Activated CD8-positive, alpha-beta memory T cell treated with anti-CD3 and anti-CD28 coated beads for 48 hours (primary cell): ENCODE results near the gene MLST8.
A peak's percentile ranks its signal among the peaks of the same experiment; 100 is the strongest.

ENCODE experiments used
- DNase-seq, 3 experiments: peaks; one replicate each; pipeline ENCODE4 v3.0.0-alpha.2; 2020; ENCODE audit warnings: low read depth in 2 of 3, low spot score in 2 of 3

MLST8 gene

DNA sequence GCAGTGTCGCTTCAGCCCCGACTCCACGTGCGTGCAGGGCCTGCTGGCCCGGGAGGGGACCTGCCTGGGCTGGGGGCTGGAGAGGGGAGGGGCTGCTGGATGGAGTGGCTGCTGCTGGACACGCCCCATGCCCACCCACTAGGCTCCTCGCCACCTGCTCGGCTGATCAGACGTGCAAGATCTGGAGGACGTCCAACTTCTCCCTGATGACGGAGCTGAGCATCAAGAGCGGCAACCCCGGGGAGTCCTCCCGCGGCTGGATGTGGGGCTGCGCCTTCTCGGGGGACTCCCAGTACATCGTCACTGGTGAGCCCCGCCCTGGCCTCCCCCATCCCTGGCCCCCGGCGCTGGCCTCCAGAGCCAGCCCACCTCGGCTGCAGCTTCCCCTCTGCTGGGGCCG is 3.1 kb downstream of the MLST8 start:
- DNase-seq, result no peak

DNA sequence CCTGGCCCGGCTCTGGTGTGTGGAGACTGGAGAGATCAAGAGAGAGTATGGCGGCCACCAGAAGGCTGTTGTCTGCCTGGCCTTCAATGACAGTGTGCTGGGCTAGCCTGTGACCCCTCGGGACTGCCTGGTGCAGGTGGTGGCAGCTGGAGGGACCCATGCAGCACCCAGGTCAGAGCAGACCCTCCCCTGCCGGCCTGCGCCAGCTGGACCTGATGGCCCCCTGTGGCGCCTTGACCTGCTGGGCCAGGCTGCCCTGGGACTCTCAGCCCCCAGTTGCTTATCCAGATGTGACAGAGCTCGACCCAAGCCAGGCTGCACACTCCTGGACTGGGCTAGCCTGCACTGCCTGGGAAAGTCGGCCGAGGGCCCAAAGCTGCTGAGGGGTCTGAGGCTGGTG is 3.5 kb downstream of the MLST8 start:
- DNase-seq, result no peak

DNA sequence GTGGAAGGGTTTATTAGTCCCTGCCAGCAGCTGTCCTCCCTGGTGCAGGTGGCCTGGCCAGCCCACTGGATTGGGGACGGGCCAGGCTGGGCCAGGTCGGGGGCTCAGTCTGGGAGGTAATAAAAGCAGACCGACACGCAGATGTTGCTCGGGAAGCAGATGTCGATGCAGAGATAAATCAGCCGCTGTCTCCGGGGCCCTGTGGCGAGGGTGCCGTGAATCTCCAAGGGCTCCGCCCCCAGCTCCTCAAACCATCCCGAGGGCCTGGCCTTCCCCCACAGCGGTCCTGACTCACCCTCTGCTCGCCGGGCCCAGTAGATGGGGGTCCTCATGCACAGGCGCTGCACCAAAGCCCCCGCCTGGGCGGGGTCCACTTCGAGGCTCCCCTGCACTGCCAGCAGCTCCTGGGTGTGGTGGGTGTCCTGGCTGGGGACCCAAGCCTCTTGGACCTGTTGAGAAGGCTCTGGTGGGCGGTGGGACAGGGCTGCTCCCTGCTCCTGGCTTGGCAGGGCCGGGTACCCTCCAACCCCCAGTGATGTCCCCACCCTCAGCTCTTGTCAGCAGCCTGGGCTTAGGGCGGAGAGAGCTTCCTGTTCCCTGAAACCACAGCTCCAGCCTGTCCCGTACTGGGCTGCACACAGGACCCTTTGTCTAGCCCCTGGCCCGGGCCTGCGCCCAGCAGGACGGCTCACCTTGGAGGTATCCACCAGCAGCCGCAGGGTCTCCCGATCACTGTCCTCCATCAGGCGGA is 4.2 kb downstream of the MLST8 start:
- DNase-seq, result no peak

DNA sequence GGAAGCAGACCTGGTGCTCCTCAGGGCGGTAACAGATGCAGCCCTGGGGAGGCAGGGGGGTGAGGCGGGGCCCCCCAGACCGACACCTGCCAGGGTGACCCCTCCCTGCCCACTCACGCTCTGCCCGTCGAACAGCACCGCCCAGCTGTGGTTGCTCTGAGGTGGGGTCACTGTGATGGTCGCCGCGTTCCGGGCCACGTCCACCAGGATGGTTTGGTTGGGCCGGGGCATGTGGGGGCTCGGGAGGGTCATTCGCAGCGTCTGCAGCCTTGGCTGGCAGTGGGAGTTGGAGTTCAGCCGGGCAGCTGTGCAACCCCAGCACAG is 4.7 kb downstream of the MLST8 start:
- DNase-seq, result no peak

DNA sequence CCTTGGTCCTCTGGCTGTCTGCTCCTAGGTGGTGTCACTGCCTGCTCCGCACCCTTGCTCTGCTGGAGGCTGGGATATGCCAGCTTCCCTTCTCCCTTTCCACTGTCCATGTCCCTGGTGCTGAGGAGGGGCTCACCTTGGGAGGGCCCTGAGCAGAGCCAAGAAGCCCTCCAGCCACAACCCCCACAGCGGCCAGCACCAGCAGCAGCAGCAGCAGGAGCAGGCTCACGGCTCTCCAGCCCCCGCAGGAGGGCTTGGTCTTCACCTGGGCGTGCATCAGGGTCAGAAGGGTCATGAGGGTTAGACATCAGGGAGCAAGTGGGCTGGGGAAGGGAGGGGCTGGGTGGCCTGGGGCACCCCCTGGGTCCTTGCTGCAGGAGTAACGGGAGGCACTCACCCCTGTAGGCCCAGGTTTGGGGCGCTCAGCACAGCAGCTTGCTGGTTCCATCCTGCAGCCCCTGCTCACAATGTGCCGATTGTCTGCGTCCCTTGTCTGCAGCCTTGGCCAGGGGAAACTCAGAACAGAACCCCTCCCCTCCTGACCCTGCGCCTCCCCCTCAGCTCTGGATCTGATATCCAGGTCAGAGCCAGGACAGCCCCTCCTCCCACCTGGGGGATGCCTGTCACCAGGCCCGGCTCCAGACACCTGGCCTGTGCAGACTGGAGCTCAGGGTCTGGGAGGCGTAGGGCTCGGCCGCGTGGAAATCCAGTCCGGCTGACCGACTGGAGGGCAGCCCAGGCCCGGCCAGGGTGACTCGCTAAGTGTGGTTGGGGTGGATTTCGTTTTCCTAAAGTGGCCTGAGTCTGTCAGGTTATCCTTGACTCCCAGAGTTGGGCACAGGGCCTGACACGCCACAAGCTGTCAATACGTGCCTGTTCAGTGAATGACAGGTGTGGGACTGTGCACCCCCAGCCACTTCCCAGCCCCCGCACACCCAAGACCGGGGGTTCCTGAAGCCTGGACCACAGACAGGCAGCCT is 5.4 kb downstream of the MLST8 start, which contains the start of gene BRICD5:
TSS of gene BRICD5 (minus strand) at position 478 of the 980 bp plus-strand sequence. CDS start at position 448, 30 bp downstream.
- no peak for DNase-seq

DNA sequence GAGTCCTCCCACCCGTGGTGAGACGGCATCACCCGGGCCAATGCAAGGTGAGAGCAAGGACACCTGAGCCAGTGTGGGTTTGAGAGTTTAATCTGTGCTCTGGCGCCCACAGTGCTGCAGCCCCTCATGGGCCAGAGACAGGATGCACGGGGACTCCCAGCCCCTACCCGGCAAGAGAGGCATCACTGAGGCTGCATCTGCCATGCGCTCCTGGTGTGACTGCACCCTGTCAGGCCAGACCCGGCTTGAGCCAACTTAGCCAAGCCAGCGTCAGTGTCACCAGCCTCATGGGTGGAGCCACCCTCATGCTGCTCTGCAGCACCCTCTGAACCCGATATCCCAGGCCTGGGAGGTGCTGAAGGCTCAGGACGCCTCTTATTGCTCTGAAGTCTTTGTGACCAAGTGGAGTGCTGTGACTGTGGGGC is 6.7 kb downstream of the MLST8 start:
- DNase-seq, result no peak

DNA sequence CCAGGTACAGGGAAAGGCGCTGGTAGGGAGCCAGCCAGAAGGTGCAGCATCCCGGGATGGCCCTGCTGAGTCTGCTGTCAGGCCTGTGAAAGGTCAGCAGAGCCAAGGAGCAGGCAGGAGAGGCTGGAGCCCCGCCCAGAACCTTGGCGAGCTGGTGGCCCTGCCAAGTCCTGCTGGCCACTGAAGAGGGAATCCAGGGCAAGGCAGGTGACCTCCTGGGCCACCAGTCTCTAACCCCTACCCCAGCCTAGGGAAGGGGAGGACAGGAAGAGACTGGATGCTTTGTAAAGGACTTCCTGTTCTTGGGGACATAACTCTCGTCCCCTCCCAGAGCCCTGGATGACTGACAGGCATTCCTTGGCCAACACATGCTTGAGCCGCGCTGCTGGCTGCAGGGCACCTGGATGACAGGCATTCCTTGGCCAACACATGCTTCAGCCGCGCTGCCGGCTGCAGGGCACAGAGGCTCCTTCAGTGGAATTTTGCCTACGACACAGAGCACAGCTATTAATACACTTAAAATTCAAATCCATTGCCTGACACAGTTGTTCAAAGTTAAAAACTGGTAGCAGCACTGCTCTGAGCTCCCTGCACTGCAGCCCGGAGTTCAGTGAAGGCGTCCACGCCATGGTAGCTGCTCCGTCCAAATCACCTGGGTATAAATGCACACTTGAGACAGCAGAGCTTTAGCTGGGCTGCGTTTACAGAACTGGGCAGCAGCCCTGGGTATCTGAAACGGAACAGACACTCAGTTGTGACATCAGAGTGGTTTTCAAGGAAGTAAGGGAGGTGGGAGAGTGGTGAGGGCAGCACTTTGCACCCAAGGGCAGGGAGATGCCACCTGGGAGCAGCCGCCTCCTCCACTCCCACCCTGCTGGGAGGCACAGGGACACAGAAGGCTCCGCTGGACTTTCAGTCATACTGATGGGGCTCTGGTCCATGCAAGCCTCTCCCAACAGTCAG is 7.4 kb downstream of the MLST8 start:
- no peak for DNase-seq

DNA sequence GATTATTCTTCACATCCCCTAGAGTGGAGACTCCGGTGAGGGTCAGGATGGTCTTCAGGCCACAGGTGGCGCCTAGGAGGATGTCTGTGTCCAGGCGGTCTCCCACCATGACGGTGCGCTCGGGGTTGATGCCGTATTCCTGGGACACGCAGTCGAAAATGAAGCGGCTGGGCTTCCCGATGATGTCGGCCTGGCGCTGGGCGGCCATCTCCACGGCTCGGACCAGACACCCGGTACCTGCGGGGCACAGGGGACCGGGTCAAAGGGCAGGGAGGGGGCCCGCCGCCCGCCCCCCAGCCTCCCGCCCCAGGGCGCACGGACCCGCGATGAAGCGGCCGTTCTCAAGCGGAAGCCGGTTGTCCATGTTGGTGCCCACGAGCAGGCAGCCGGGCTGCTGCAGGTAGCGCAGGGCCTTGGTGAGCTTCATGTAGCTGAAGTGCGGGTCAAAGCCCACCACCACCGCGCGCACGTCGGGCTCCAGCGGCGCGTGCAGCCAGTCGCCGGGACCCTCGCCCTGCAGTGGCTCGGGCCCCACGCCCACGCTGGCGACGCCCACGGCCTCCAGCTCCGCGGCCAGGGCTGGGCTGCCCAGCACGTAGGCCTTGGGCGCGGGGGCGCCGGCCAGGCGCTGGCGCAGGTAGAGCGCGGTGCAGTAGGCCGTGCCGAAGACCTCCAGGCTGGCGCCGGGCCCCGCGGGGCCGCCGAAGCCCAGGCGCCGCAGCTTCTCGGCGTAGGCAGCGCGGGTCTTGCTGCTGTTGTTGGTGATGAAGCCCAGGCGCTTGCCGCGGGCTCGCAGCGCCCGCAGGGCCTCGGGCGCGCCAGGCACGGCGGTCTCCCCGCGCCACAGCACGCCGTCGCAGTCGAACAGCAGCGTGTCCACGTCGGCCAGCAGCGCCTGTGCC is 8.8 kb downstream of the MLST8 start:
- no peak for DNase-seq

DNA sequence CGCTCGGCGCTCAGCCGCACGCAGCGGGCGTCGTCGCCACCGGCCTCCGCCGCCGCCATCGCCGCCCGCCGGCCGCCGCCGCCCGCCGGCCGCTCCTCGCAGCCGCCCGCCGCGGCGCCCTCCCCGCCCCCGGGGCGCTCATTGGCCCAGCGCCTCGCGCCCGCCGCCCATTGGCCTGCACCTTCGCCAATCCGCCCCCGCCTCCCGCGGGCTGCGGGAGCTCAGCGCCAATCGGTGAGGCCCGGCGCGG is 9.4 kb downstream of the MLST8 start, which contains the start of gene PGP:
TSS of gene PGP (minus strand) at position 122 of the 250 bp plus-strand sequence. CDS start at position 59, 63 bp downstream.
- DNase-seq, result no peak

DNA sequence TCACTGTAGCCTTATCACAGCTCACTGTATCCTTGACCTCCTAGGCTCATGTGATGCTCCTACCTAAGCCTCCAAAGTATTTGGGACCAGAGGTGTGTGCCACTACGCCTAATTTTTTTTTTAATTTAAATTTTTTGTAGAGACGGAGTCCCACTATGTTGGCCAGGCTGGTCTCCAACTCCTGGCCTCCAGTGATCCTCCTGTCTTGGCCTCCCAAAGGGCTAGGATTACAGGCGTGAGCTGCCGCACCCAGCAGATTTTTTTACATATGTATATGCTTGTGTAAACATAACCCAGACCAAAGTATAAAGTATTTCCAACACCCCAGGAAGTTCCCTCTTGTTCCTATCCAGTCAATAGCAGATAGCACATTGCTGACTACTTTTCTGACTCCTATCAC is 11.1 kb downstream of the MLST8 start:
- no peak for DNase-seq

DNA sequence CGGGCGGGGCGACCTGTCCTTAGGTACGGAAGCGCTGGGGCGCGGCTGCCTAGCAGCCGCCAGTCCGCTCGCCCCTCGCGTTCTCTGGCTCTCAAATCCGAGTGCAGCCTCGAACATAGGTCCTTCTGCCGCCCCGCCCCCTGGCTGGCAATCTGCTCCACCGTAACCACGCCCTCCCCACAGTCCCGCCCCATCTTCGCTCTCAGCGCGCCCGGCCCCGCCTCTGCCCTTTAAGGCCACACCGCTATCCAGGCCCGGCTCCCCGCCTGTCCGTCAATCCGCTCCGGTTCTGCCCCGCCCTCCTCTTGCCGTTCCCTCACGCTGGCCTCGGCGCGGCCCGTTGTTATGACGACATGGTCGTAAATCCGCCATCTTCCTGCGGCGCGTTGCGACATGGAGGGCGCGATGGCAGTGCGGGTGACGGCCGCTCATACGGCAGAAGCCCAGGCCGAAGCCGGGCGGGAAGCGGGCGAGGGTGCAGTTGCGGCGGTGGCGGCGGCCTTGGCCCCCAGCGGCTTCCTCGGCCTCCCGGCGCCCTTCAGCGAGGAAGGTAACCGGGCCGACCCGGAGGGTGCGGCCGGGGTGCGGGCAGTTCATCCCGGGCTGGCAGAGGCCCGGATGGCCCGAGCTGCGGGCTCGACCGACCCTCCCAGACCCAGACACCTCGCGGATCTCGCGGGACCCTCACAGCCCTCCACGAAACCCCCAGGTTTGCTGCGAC is 18.1 kb downstream of the MLST8 start, which contains the start of gene E4F1:
TSS of gene E4F1 (plus strand) at position 371 of the 721 bp plus-strand sequence. CDS start at position 394, 23 bp downstream.
- DNase-seq, result peak; percentile 97 to 99 (median 98)

DNA sequence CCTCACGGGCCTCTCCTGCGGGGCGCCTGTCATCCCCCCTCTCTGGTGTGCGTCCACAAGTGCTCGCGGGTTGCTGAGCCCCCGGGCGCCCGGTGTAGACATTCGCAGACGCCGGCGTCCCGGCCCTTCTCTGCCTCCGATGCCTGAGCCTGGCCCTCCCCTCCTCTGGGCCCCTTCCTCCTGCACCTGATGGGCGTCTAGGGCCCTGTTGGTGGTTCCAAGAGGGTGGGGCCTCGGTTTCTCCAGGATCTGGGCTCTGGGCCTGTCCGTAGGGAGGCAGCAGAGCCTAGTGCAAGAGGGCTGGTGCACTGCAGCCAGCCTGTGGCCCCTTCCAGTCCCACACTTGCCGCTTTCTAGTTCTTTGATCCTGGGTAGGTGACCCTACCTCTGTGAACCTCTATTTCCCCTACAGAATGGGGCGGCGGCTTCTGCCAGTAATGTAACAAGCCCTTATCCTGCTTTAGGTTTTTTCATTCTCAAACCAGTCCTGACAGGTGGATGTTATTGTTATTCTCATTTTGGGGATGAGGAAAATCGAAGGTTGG is 18.8 kb downstream of the MLST8 start:
- DNase-seq, result no peak

DNA sequence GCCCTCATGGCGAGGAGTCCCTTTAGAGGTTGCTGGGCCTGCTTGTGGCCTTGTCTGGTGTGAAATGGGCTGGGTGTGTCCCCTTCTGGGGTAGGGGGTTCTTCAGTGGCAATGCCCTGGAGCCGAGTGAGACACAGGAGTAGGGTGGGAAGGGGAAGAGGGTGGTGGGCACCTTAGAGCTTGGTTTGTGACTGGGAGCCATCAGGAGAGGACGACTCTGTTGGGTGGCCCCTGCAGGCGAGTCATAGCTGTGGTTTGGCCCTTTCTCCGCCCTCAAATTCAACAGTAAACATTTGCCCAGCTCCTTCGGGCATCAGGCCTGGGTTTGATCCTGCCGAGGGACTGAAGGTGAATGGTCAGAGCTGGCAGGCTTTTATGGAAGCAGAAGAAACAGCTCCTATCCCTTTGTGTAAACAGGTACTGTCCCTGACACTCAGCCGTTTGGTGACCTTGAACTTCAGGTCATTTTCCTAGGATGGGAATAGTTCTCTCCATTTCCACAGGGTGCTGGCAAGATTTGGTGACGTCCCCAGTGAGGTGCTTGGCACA is 21.1 kb downstream of the MLST8 start:
- DNase-seq, result no peak

DNA sequence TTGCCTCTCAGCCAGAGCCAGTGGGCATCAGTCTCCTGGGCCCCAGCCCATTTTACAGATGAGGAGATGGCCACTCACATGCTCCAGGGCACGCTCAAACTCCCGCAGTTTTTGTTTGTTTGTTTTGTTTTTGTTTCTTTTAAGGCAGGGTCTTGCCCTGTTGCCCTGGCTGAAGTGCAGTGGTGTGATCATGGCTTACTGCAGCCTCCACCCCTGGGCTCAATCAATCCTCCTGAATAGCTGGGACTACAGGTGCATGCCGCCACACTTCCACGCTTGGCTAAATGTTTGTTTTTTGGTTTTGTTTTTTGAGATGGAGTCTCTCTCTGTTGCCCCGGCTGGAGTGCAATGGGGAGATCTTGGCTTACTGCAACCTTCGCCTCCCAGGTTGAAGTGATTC is 21.7 kb downstream of the MLST8 start:
- no peak for DNase-seq

DNA sequence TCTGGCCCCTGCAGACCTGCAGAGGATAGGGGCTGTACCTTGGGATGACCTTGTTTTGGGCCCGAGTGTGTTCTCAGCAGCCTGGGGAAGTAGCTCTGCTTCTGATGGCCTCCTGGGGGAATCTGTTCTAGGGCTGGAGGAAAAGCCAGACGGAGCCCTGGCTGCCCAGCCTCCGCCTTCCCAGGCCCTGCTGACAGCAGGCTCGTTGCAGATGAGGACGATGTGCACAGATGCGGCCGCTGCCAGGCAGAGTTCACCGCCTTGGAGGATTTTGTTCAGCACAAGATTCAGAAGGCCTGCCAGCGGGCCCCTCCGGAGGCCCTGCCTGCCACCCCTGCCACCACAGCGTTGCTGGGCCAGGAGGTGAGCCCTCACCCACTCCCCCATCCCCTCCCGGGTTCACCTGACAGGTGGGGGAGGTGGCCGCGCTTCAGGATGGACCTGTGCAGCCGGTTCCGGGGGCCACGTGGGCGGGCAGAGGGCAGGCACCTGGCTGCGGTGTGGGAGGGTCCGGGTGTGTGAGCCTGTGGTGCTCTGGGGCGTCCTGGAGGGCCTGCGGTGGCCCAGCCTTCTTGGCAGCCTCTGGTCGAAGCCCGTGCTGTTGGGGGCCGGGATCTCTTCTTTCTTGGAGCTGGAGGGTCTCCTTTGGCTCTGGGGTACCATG is 23.0 kb downstream of the MLST8 start:
- no peak for DNase-seq

DNA sequence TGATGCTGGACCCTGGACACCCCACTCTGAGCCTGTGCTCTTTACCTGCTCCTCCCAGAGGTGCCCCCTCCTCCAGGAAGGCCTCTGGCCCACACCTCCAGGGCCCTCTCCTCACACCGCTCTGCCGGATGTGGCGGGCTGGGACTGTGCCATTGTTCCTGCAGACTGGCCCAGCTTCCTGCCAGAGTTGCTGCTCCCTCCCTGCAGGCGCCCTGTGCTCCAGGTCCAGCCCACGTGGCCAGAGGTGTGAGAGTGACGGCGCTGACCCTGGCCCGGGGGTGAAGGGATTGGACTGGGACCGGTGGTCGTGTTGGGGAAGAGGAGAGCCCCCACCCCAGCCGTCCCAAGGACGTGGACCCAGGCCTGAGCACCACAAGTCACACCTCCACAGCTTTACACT is 23.8 kb downstream of the MLST8 start:
- no peak for DNase-seq

DNA sequence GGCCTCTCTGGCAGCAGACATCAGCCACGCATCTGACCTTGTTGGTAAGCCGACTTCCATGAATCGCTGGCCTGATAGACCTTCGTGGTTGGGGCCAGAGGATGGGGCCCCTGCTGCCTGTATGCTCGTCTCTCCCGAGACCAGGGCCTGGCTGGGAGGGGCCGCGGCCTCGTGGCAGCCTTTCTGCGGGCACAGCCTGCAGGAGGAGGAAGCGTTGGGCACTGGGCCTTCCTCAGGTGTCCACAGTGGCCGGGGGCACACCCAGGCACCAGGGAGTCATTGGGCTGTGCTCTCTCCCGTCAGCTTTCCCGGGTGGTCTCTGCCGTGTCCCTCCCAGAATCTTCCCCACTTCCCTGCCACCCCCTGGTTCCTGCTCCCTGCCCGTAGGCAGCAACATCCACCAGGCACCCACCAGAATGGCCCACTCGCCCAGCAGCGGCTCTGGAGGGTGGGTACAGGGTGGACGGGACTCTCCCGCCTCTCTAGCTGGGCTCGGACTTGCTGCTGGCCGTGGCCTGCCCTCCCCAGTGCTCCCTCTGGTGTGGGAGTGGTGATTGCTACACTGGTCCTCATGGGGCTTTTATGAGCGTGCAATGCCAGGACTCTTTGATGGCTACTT is 24.5 kb downstream of the MLST8 start:
- no peak for DNase-seq

DNA sequence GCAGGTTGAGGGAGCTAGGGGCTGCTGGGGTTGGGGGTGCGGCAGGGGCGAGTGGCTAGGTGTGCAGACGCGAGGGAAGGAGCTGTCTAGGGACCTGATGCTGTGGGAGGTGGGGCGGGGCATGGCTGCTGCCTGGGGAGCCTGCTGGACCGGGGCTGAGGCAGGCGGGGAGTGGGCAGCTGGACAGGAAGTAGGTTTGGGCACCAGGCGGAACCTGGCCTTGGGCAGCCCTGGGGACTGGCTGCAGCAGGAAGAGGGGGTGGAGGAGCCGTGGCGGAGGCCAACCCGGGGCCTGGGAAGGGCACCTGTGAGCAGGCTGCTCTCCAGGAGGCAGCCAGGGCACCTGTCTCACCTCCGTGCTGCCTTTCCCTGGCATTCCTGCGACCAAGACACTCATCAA is 25.1 kb downstream of the MLST8 start:
- DNase-seq, result no peak
